Iris pigment epithelial cell (primary cell): ENCODE measurements around the gene ZBTB47.
A peak's percentile ranks its signal among the peaks of the same experiment; 100 is the strongest.

ENCODE experiments used
- DNase-seq: peaks from one replicate; pipeline ENCODE4 v3.0.0-alpha.2; 2011; ENCODE audit warnings: low read depth

The ZBTB47 gene

DNA sequence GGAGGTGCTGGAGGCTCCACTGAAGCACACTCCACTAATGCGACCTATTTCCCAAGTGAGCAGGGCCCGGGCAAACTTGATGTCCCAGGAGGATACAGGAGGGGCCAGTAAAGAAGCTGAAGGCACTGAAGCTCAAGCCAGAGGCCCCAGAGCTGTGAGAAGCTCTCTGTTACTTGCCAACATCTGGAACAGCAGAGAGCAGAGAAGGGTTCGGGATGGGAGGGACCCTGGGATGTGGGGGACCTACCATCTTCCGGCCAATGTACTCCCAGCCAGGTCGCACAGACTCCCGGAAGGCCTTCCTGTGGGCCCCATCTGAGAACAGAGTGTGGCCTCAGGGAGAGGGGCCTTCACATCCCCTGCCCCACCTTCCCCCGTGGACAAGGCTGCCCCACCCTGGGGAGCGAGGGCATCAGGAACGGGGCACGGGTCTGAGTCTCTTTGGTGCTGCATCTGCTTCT, 46.0 kb downstream of the ZBTB47 start:
- no peak for DNase-seq

DNA sequence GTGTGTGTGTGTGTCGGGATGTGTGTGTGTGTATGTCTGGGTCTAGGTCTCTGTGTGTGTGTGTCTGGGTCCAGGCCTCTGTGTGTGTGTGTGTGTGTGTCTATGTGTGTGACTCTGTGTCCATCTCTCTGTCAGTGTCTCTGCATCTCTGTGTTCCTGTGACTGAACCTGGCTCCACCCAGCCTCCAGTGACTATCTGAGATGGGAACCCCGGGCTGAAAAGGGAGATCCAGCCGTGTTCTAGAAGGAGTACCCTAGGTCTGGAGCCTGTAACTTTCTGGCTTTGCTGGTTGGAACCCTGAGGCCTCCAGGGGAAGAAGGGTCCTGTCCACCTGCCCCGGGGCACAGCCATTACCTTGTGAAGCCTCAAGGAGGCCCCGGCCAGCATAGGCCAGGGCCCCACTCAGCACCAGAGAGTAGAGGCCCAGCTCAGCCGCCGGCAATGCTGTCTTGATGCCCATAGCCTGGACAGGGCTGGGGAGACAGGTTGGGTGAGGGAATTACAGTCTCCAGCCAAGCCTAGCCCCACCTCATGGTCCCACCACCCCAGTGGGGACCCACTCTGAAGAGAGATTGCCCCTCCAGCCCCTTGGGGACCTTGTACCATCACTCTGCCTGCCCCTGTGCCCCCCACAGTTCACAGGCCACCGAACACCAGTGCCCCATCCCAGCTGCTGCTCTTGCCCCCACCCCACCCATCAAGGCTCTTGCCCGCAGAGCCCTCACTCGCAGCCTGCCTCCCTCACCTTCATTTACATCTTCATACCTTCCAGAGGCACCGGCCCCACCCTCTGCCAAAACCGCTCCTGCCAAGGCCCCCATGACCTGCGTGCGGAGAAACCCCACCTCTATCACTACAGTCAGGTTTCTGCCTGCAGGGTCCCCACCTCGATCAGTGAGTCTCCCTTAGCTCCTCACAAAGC, 47.1 kb downstream of the ZBTB47 start:
- DNase-seq: no peak

DNA sequence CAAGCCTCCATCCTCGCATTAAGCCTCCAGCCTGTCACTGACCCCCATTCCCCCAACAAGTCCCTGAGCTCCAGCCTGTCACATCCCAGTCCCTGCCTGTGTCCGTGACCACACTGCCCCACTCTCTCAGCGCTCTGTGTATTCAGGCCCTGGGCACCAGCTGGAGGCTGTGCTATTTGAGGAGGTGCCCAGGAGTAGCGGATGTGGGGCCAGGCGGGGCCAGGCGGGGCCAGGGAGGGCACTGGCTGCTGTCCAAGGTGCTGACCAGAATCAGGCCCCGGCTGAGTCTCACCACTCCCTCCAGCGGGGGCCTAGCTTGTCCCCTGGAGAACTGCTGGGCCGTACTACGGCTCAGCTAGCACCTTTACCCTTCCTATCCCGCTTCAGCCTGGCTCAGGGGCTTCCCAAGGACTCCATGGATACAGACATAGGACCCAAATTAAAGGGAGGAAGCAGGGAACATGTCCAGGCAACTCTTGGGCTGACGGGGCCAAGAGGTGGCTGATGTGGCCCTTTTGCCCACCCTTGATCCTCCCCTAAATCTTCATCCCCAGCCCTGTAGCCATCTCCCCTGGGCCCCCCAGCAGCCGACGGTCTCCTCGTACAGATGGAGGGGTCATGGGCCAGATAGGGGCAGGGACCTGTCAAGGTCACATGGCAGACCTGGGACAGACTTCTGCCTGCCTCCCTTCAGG, 48.0 kb downstream of the ZBTB47 start:
- peak; percentile 5 for DNase-seq

DNA sequence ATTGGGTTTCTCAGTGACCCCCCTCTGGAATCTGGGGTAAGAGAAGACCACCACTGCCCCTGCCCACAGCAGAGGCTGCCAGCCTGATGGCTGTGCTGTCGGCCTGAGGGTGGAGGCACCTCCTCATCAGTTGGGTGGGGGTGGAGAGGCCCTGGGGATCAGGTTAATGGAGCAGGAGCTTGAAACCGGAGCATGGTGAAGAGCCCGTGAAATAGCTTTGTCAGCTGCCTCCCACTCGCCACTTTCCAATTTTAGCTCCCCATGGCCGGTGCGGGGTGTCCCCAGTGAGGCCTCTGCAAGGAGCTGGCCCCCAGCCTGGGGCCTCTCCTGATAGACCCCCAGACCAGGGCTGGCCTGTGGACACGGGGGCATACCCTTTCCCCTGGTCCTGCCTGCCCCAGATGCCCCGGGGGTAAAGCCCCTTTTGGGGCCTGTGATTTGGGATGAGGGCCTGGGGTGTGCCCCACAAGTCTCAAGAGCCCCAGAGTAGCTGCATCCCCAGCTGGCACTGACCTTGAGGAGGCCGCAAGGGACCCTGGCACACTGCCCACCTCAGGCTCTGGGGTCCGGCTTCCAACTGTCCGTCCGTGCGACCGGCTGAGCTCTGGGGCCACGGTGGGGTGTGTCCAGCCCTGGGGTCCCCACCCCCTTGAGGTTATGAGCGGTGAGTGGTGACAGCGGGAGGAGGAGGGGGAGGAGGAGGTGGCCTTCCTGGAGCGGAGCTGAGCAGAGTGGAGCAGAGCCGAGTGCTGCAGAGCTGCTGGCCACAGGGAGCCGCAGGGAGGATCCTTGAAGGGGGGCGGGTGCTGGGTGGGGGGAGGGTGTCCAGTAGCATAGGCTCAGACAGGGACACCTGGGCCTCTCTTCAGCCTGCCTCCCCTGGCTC, 48.8 kb downstream of the ZBTB47 start, which contains the start of gene HHATL:
Gene HHATL (minus strand): TSS at position 733 of the 886 bp plus-strand sequence. CDS start 1,972 bp downstream, outside the sequence.
- DNase-seq: no peak

DNA sequence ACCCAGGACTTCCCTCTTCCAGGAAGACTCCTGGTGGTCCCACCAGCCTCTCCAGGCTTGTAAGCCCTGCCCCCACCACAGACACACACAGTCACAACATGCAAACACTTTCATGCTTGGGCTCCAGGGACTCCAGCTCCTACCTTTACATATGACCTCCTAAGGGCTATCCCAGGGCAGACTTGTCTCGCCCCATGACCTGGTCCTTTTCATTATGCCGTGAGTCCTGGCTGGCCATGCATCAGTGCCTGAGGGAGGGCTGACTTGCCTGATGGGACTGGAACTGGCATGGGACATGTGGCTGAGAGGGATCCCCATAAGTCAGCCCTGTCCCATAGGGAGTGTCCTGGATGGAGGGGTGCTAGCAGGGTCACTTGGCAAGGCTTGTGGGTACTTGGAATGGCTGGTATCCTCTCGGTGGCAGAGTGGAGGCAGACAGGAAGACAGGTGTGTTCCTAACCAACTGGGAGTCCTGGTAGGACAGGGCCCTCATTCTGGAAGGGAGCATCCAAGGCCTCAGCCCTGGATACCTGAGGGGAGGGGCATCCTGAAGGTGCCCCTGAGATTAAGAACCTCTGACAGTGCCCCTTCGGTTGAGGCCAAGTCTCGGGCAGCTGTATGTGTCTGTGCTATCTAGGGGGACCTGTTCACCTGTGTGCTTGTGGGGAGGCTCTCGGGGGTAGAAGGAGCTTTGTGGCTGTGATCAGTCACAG, 49.6 kb downstream of the ZBTB47 start:
- DNase-seq: no peak

DNA sequence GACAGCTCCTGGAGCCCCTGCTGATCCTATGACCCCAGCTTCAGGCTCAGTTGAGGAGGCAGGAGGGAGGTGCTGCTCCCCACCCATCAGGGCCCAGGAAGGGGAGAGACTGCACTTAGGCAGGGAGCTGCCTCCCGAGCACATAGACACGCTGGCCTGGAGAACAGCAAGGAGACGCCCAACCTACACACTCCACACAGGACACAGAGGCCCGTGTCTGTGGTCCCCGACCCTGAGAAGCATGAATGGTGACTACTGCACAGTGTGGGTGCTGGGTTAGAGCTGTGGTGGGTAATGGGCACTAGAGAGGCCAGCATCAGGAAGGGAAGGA, 50.2 kb downstream of the ZBTB47 start:
- no peak for DNase-seq

DNA sequence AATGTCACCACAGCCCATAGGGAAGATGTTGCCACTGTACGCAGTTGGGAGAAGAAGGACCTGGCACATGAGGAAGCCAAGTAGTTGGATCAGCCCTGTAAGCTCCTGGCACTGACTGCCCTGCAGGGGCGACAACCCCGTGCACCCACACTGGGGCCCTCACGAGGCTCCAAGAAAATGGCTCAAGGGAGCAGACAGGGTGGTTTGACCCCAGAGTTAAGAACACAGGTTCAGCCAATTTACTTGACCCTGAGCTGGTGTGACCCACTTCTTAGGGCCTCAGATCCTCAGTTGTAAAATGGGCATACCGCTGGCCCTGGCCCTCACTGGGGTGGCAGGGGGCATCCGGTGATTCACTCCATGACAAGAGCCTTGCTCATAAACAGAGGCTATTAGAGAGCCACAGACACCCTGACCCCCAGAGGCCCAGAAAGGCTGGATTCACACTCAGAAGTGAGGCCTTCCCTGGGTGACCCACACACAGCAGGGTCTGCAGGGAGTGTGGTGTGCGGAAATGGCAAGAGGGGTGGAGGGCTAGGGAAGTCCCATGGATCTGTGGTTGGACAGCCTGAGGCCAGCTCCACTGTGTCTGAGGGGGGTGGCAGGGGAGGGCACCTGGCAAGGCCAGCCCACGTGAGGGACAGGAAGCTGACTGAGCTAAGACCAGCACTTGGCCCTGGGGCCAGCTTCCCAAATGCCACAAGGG, 50.8 kb downstream of the ZBTB47 start:
- DNase-seq: no peak

DNA sequence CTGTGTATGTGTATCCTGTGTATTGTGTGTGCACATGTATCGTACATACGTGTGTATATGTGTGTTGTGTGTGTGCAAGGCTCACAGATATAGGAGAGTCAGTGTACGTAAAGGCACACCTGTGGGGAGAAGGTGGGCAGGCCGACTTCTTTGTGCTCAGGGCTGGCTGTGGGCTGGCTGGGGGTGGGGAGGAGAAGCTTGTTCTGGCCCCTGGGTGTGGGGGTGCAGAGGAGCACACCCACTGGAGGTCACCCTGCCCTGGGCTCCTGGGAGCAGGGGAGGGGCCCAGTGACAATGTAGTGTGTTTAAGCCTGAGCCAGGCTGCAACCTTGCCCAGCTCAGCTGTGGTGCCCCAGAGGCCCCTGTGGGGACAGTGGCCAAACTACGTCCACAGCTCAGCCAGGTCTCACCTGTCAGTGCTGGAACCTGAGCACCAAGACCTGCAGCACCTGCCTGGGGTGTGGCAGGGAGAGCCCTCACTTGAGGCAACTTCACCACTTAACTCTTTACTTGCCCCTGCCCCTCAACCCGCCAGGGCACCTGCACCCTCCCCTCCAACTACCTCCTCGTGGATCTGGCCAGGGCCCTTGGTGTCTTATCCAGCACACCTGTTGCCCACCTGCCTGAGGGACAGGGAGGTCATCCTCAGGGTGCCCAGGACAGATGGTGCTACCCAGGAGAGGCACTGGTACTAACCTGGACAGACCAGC, 51.7 kb downstream of the ZBTB47 start:
- no peak for DNase-seq

DNA sequence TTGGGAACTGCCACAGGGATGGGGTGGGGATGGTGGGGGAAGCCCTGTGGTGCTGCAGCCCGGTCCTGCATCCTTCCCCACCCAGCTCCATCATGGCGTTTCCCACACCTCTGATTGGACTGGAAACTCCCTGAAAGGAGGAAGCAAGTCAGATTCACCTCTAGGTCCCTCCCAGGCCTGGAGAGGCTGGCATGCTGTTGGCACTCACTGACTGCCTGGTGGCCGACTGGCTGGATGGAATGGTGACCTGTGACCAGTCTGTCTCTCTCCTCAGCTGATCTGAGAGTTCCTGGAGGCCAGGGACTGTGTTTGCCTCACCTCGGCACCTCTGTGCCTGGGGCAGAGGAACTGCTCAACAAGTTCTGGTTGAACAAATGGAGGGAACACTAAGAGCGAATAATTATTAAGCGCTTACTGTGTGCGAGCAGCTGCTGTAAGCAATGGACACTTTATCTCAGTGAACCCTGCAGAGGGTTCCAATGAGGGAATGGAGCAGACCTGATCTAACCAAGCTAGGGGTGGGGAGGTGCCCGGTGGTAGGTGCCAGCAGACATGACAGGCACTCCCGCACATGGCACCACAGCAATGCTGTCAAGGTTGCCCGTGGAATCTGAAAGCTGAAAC, 52.6 kb downstream of the ZBTB47 start:
- DNase-seq: no peak

DNA sequence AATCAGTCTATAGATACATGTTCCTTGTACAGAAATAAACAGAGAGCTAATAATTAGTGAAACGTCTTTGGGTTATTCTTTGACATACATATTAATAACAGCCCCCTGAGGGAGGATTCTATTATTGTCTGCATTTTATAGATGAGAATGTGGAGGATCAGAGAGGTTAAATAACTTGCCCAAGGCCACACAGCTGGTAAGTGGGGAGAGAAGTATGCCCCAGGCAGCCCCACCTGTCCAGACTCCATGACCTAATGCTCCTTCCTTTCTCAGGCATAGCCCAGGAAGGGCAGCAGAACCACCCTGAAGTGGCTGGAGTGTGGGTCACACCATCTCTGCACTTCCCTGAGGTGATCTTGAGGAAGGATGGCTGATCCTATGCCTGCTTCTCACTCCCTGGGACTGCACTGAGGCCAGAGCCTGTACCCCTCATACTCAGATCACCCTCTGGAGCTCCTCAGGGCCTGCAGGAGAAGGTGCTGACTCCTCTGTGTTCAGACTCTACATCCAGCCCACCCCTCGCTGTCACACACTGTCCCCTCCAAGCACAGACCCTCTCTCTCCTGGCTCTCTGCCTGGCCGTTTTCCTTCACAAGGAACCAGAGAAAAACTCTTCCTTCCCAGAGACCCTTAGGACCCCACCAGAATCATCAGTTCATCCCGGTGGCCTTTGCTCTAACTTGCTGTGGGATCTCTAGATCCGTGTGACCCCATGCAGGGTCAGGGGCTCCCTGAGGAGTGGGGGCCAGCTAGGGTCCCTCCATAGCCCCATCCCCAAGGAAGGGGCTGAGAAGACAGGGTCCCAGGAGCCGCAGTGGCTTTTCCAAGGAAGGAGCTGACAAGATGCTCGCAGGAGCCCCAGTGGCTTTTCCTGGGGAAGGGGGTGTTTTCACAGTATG, 53.5 kb downstream of the ZBTB47 start:
- DNase-seq: no peak

DNA sequence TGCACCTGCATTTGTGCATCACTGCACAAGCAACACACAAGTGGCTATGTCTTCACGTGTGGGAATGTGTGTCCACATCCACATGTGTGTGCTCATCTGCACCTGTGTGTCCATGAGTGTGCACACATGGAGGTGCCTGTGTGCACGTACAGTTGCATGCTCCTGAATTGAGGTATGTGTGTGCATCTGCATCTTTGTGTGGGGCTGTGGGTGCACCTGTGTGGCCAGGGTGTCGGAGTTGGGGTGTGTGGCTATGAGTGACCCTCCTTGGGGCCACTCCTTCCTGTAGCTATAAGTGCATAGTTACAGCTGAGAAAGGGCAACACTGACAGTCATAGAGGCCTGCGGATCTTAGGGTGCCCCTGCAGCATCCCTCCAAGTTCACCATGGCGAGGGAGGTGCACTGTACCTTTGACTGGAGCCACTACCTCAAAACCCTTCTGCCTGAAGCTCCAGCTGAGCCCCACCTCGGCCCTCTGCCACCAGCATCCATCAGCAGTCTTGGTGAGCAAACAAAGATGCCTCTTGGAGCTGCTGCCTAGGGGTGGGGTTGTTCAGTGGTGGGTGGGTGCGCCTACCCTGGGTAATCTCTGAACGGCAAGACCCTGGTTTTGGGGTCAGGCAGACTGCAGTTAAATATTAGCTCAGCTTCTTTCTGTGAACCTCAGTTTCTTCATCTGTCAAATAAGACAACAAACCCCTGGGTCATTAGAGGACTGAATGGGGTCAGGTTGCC, 54.3 kb downstream of the ZBTB47 start:
- no peak for DNase-seq

DNA sequence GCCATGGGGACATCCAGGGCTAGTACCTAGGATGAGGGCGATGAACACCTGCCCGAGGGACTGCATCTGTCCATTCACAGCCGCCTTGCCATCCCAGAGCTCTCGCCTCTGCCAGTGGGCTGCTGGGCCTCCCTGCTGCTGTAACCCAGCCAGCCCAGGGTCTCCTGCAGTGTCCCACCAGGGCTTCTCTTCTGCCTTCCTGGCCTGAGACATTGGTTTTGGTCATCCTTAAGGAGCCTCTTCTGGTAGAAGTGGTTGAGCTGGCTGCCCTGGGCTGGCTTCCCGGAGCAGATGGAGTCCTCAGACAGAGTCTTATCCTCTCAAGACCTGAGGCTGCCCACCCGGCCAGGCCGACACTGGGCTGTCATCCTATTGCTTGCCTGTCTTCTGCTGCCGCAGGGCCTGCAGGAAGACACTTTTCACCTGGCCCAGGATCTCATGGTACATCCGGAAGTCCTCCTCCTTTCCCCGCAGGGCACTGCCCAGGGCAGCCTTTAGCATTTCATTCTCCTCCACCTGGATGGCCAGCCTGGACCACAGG, 55.2 kb downstream of the ZBTB47 start:
- DNase-seq: no peak

DNA sequence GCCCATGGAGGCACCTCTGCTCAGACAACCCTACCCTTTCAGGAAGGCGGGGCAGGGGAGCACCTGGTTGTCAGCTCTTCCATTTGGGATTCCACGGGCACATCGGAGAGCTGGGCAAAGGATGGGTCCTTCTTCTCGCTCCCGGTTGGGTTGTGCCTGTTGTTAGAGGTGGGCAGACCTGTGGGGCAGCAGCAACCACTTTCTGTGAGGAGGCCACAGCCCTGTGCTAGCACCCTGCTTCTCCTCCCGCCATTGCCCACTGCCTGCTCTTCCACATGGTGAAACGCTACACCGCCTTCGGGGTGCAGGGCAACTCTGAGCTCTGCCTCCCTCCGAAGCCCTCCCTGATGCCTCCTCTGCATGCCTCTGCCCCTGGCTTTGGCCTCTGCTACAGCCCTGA, 56.1 kb downstream of the ZBTB47 start:
- no peak for DNase-seq

DNA sequence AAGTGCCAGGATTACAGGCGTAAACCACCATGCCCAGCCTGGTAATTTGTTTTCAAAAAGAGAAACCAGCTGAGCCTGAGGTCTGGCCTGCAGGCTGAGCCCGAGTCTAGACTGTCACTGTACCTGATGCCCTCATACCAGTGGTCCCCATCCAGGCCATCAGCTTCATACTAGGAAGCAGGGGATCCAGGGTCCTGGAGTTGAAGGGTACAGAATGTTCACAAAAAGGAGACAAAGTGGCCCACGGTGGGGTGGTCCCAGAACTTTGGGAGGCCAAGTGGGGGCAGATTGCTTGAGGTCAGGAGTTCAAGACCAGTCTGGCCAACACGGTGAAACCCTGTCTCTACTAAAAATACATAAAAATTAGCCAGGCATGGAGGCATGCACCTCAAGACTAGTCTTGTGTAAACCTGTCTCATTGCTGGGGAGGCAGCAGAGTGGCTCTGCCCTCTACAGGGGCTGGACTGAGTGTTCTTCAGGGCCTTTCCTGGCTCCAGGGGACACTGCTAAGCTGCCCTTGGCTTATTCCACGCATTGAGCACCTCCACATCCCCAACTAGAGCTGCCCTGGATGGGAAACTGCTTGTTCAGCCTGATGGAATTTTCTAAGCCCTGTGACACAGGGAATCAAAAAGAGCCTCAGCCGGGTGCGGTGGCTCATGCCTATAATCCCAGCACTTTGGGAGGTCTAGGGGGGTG, 57.0 kb downstream of the ZBTB47 start:
- no peak for DNase-seq

DNA sequence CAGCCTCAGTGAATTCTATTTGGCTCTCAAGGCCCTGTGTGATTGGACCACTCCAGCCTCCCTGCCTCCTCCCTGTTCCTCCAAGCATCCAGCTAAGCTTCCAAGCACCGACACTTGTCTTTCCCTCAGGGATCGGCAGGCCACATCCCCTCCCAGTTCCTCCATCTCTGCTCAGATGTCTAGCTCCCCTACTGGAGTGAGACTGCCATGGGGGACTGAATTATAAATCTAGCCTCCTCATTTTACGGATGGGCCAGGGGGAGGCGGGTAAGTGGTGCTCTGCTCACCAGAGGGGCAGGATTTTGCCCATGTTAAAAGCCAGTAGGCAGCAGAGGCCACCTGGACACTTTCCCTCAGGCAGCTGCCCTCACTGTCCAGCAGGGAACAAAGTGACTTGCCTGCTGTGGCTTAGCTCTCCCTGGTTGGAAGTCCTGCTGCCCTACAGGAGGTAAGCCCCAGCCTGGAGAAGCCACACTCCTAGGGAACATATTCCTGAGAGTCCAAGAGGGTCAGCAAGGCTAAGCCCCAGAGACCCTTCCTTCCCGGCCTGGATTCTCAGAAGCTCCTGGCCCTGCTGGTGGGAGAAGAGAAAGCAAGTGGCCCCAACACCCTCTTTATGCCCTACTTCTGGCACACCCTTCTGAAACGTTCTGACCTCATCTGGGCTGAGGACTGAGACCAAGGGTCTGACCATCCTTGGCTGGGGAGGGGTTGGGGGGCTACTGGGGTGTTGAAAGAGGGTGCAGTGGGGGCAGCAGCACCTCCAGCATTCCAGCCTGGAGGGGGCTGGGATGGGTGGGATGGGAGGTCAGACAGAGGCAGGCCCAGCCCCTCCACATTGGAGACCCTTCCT, 58.2 kb downstream of the ZBTB47 start:
- DNase-seq: no peak

DNA sequence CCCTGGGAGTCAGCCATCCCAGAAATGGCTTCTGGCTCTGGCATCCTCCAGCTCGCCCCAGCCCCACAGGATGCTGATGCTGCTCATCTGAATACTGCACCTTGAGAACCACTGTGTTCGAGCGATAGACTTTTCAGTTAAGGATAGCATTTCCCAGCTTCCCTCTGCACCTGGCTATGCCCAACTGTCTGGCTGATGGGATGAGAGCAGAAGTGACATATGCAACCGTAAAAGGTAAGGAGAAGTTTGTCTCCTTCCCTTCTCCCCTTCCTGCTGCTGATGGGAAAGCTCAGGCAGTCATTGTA, 58.8 kb downstream of the ZBTB47 start:
- DNase-seq: no peak
